Endothelial cell of umbilical vein (primary cell): Measurements from ENCODE around the gene LITAF. TPM values are rescaled to one million over a fixed set of nuclear protein-coding genes. Genes with fewer than 3 reads are reported as not detected.

Experiments
- BruUV-seq: library from RNA; stranded (reverse); fragments of 400-500 nt; replicated peaks from 2 replicates; lab custom pipeline; 2021; lab: Mats Ljungman, UMichigan
- CTCF ChIA-PET: fragments of 300-600, 350-600 bp; sonication (Branson Sonifier 250); formaldehyde crosslinking; loops from one replicate; lab custom pipeline; 2021; ENCODE audit warnings: antibody characterized with exemption, inconsistent platforms; lab: Charles Lee
- POLR2A ChIA-PET: fragments of 300-600, 350-600 bp; sonication (Branson Sonifier 250); formaldehyde crosslinking; loops from one replicate; lab custom pipeline; 2021; ENCODE audit warnings: antibody characterized with exemption, inconsistent platforms; lab: Charles Lee
- DNase-seq: peaks from one replicate; pipeline ENCODE4 v3.0.0-alpha.2; 2011; ENCODE audit warnings: low read depth, low spot score
- FAIRE-seq: peaks from 2 replicates; lab custom pipeline; 2011; peaks lifted over from hg19 to GRCh38; lab: Jason Lieb, UNC
- H2AFZ ChIP-seq: 2 replicates; pipeline ENCODE4 v1.6.0; 2012; ENCODE audit warnings: low read depth, low read length, control low read depth, inconsistent platforms
- H3K27ac ChIP-seq: 2 replicates; pipeline ENCODE4 v1.5.1; 2011; ENCODE audit warnings: low read depth, mild to moderate bottlenecking, control low read depth, low read length, moderate library complexity; ENCODE audit not compliant: insufficient read depth
- H3K27me3 ChIP-seq, 2 experiments: 2 replicates each; pipeline versions ENCODE4 v1.6.0 to v1.6.1; 2011; ENCODE audit warnings: low read length in 2 of 2, mixed read lengths in 1 of 2; ENCODE audit not compliant: control insufficient read depth in 2 of 2, insufficient read depth in 2 of 2
- H3K36me3 ChIP-seq, 2 experiments: 2 replicates in 1 of 2; 3 replicates in 1 of 2; pipeline ENCODE4 v1.5.1; 2011; ENCODE audit warnings: low read length in 2 of 2, mild to moderate bottlenecking in 1 of 2, moderate library complexity in 1 of 2; ENCODE audit not compliant: control insufficient read depth in 2 of 2, insufficient read depth in 2 of 2; ENCODE audit errors: extremely low read depth in 1 of 2
- H3K4me1 ChIP-seq: 3 replicates; pipeline ENCODE4 v1.5.1; 2011; ENCODE audit warnings: mild to moderate bottlenecking, low read length; ENCODE audit not compliant: control insufficient read depth, insufficient read depth; ENCODE audit errors: extremely low read depth
- H3K4me2 ChIP-seq: 2 replicates; pipeline ENCODE4 v1.6.1; 2011; ENCODE audit warnings: low read length, control low read depth, mixed read lengths; ENCODE audit not compliant: insufficient read depth
- H3K4me3 ChIP-seq, 3 experiments: fragments of 200-600 bp in 1 of 3; sonication (generic), shearing (Covaris generic) in 1 of 3; replicated peaks in 1 of 3; 2 replicates each; pipeline ENCODE4 v1.5.1; 2011 to 2016; ENCODE audit warnings: control low read depth in 3 of 3, low read length in 3 of 3, mild to moderate bottlenecking in 2 of 3, inconsistent platforms in 1 of 3, low read depth in 1 of 3, moderate library complexity in 1 of 3; ENCODE audit not compliant: insufficient read depth in 1 of 3
- H3K79me2 ChIP-seq: 2 replicates; pipeline ENCODE4 v1.6.0; 2012; ENCODE audit warnings: low read length, inconsistent platforms; ENCODE audit not compliant: control insufficient read depth, insufficient read depth
- H3K9ac ChIP-seq: replicated peaks from 2 replicates; pipeline ENCODE3; 2011; ENCODE audit warnings: low read length, control low read depth; ENCODE audit not compliant: insufficient read depth; ENCODE audit errors: extremely low read depth
- H3K9me1 ChIP-seq: replicated peaks from 3 replicates; pipeline ENCODE4 v1.6.0; 2011; ENCODE audit warnings: mild to moderate bottlenecking, low read length; ENCODE audit not compliant: control insufficient read depth, insufficient read depth; ENCODE audit errors: extremely low read depth
- H3K9me3 ChIP-seq: replicated peaks from 2 replicates; pipeline ENCODE4 v1.5.1; 2012; ENCODE audit warnings: low read length, inconsistent platforms; ENCODE audit not compliant: control insufficient read depth, insufficient read depth
- H4K20me1 ChIP-seq: replicated peaks from 2 replicates; pipeline ENCODE3; 2011; ENCODE audit warnings: mild to moderate bottlenecking, low read length; ENCODE audit not compliant: control insufficient read depth, insufficient read depth; ENCODE audit errors: extremely low read depth
- CTCF ChIP-seq, 2 donors: IDR thresholded peaks; 1 replicate in 1 of 2; 2 replicates in 1 of 2; pipeline ENCODE4 v1.5.1; 2011; ENCODE audit warnings: low read length in 2 of 2, mild to moderate bottlenecking in 2 of 2, moderate library complexity in 2 of 2, control low read depth in 1 of 2, inconsistent platforms in 1 of 2, low read depth in 1 of 2; ENCODE audit not compliant: insufficient read depth in 1 of 2; ENCODE audit errors: extremely low read depth in 1 of 2
- EZH2 ChIP-seq: IDR thresholded peaks from 2 replicates; pipeline ENCODE4 v1.6.1; 2012; ENCODE audit warnings: borderline replicate concordance, low read depth, mild to moderate bottlenecking, moderate library complexity, low read length, inconsistent platforms; ENCODE audit not compliant: severe bottlenecking
- FOS ChIP-seq: IDR thresholded peaks from 2 replicates; pipeline ENCODE4 v1.6.1; 2011; ENCODE audit warnings: mild to moderate bottlenecking, low read length, moderate library complexity, borderline replicate concordance; ENCODE audit not compliant: insufficient read depth
- GATA2 ChIP-seq: IDR thresholded peaks from 2 replicates; pipeline ENCODE4 v1.7.0; 2011; ENCODE audit warnings: low read depth, mild to moderate bottlenecking, moderate library complexity, mixed read lengths, low read length; ENCODE audit not compliant: insufficient read length, insufficient read depth
- JUN ChIP-seq: IDR thresholded peaks from 2 replicates; pipeline ENCODE4 v1.6.1; 2011; ENCODE audit warnings: borderline replicate concordance, low read depth; ENCODE audit not compliant: insufficient read length, insufficient read depth
- MYC ChIP-seq: IDR thresholded peaks from one replicate; pipeline ENCODE4 v1.6.1; 2011; ENCODE audit warnings: mild to moderate bottlenecking, low read depth, low read length
- POLR2A ChIP-seq: IDR thresholded peaks from 2 replicates; pipeline ENCODE4 v1.6.1; 2012; ENCODE audit warnings: low read depth, mild to moderate bottlenecking, control low read depth, low read length
- POLR2AphosphoS5 ChIP-seq: IDR thresholded peaks from 2 replicates; pipeline ENCODE4 v1.6.1; 2012; ENCODE audit warnings: low read depth, mild to moderate bottlenecking, control low read depth, low read length, moderate library complexity; ENCODE audit not compliant: insufficient read depth
- dilution Hi-C: fragments of 300-500 bp; cut with MboI; formaldehyde crosslinking; loops from one replicate; pipeline ENCODE4 v1.15.0; 2019; ENCODE audit warnings: low sequenced_read_pairs; ENCODE audit not compliant: extremely low pct_ligation_motif_present
- intact Hi-C: fragments of 100-400 bp; cut with micrococcal nuclease; formaldehyde crosslinking; loops from one replicate; pipeline ENCODE4 v1.10.0; 2022
- polyA plus RNA-seq, 4 experiments: library from polyadenylated mRNA; depleted of rRNA in 3 of 4; stranded (reverse) in 3 of 4; unstranded in 1 of 4; fragments of >200 nt; gene quantifications; 2 replicates each; pipeline versions ENCODE4 v1.2.1 to v1.2.3, GENCODE V29; 2011 to 2012; ENCODE audit warnings: missing spikeins in 1 of 4
- total RNA-seq: library from RNA; stranded (reverse); gene quantifications from 2 replicates; pipeline ENCODE4 v1.2.3, GENCODE V29; 2021
- TF ChIP-seq, protein P1 (sequence below): IDR thresholded peaks from 2 replicates; pipeline ENCODE4 v1.6.1; 2011; ENCODE audit not compliant: insufficient read depth, insufficient read length

The LITAF gene
- total and polyA plus RNA-seq, 2 donors (not counting 3 experiments of a cell fraction or from before 2014, with no cell fraction given): 15.2 to 27.2 TPM

- H3K27me3 ChIP-seq: peaks cover 0 to 3% of the 10 kb centered on the region in 2 experiments
- H3K9ac ChIP-seq: no peak overlapping the region
- intact Hi-C loops: no loop called here
- no peak for FAIRE-seq
- H3K79me2 ChIP-seq: no peaks in the 10 kb centered on the region
- no peak overlapping the region for H2AFZ ChIP-seq
- no peaks in the 10 kb centered on the region for H3K9me3 ChIP-seq
- POLR2A ChIA-PET: no interaction called here
- no peaks in the 10 kb centered on the region for H3K9me1 ChIP-seq
- no peaks in the 10 kb centered on the region for H4K20me1 ChIP-seq
- no peak overlapping the region for H3K4me2 ChIP-seq
- H3K4me3 ChIP-seq: no peak overlapping the region
- DNase-seq: no peak
- H3K27ac ChIP-seq: no peak overlapping the region
- no peaks in the 10 kb centered on the region for H3K36me3 ChIP-seq
- CTCF ChIA-PET: no interaction called here
- H3K4me1 ChIP-seq: no peaks in the 10 kb centered on the region
- dilution Hi-C loops: no loop called here
- BruUV-seq: no TSS peak
- TF ChIP-seq POLR2A: no peak
- TF ChIP-seq FOS: no peak
- TF ChIP-seq EZH2: no peak
- TF ChIP-seq POLR2AphosphoS5: no peak
- no peak for TF ChIP-seq MYC
- no peak for TF ChIP-seq GATA2
- TF ChIP-seq JUN: no peak
- TF ChIP-seq CTCF (IDR thresholded peaks at IDR 0.05; ENCODE audit: extremely low read depth in 1 of 2, insufficient read depth in 1 of 2, low read depth in 1 of 2, low read length in 2 of 2): no peak
- TF ChIP-seq, protein P1, sequence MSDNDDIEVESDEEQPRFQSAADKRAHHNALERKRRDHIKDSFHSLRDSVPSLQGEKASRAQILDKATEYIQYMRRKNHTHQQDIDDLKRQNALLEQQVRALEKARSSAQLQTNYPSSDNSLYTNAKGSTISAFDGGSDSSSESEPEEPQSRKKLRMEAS: no peak
Measured at GRCh38 chr16:11605891-11606290, 19.2 kb upstream of the LITAF start.
